Measurements from ENCODE around the gene SSH2.

Gene SSH2

DNA sequence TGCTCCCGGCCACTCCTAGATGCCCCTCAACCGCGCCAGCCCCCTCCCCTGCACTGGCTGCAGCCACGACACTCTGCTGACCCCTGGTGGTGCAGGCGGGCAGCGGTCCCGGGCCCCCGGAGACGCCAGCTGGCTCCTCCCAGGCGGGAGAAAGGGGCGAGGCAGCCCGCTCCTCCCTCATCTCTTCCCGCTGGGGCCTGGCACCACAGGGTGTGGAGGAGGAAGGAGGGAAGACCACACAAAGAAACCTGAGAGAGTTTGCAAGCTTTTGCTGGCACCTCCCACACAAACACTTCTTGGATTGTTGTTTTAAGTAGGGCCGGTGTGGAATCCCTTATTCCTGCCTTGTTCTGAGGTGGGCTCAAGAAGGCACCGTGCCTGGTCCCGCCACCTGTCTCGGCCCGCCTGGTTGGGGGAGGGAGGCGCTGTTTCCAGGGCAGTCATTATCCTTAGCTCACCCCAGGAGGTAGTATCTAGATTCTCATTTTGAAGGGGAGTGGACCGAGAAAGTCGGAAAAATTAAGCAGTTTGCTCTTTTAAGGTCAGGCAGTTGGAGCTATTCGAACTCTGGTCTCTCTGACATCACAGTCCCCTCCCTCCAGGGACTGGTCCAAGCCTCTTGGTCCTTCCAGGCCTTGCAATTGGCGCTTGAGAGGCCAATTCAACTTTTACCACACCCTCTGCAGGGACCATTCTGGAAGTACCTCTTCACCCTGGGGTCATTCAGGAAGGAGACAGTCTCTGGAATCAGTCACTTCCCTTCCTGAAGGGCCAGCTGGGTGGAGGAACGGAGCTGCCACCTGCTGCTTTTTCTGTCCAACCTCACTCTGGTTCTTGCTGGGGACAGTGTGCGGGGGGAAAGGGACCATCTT, 338.1 kb downstream of the SSH2 start (continued):
- TF ChIP-seq, protein P1, sequence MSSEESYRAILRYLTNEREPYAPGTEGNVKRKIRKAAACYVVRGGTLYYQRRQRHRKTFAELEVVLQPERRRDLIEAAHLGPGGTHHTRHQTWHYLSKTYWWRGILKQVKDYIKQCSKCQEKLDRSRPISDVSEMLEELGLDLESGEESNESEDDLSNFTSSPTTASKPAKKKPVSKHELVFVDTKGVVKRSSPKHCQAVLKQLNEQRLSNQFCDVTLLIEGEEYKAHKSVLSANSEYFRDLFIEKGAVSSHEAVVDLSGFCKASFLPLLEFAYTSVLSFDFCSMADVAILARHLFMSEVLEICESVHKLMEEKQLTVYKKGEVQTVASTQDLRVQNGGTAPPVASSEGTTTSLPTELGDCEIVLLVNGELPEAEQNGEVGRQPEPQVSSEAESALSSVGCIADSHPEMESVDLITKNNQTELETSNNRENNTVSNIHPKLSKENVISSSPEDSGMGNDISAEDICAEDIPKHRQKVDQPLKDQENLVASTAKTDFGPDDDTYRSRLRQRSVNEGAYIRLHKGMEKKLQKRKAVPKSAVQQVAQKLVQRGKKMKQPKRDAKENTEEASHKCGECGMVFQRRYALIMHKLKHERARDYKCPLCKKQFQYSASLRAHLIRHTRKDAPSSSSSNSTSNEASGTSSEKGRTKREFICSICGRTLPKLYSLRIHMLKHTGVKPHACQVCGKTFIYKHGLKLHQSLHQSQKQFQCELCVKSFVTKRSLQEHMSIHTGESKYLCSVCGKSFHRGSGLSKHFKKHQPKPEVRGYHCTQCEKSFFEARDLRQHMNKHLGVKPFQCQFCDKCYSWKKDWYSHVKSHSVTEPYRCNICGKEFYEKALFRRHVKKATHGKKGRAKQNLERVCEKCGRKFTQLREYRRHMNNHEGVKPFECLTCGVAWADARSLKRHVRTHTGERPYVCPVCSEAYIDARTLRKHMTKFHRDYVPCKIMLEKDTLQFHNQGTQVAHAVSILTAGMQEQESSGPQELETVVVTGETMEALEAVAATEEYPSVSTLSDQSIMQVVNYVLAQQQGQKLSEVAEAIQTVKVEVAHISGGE (tag by site-specific recombination; conservative IDR thresholded peaks at IDR 0.05; ENCODE audit: low read depth) = 0 out of 2 replicates have a peak, but pooled peaks have one; percentile 3
- TF ChIP-seq HOXC10 (CRISPR knock-in tag; IDR thresholded peaks at IDR 0.05) (no peak), ZBTB21 (tag by site-specific recombination; IDR thresholded peaks at IDR 0.05) (no peak), ZFP37 (tag by site-specific recombination; IDR thresholded peaks at IDR 0.05) (peak; percentile 61; the same call in 1 of the 2 replicates), ZNF544 (tag by site-specific recombination; IDR thresholded peaks at IDR 0.05) (no peak), ZNF600 (tag by site-specific recombination; IDR thresholded peaks at IDR 0.05) (no peak; the same call in 1 of the 2 replicates), BCL11B (tag by site-specific recombination; IDR thresholded peaks at IDR 0.05; ENCODE audit: low read depth) (peak; percentile 58), ZNF501 (tag by site-specific recombination; IDR thresholded peaks at IDR 0.05) (peak; percentile 59), BCL11A (tag by site-specific recombination; IDR thresholded peaks at IDR 0.05; ENCODE audit: low read depth) (peak; percentile 48), ZNF354C (tag by site-specific recombination; IDR thresholded peaks at IDR 0.05; ENCODE audit: borderline replicate concordance, low read depth) (no peak), OSR2 (tag by site-specific recombination; IDR thresholded peaks at IDR 0.05) (no peak), WT1 (tag by site-specific recombination; IDR thresholded peaks at IDR 0.05) (peak; percentile 95), ZNF292 (tag by site-specific recombination; IDR thresholded peaks at IDR 0.05; ENCODE audit: borderline replicate concordance, low read depth) (no peak), ZNF510 (tag by site-specific recombination; IDR thresholded peaks at IDR 0.05; ENCODE audit: insufficient replicate concordance) (no peak), ZNF654 (tag by site-specific recombination; IDR thresholded peaks at IDR 0.05; ENCODE audit: low read depth) (peak; percentile 85)
- TF ChIP-seq, protein P2, sequence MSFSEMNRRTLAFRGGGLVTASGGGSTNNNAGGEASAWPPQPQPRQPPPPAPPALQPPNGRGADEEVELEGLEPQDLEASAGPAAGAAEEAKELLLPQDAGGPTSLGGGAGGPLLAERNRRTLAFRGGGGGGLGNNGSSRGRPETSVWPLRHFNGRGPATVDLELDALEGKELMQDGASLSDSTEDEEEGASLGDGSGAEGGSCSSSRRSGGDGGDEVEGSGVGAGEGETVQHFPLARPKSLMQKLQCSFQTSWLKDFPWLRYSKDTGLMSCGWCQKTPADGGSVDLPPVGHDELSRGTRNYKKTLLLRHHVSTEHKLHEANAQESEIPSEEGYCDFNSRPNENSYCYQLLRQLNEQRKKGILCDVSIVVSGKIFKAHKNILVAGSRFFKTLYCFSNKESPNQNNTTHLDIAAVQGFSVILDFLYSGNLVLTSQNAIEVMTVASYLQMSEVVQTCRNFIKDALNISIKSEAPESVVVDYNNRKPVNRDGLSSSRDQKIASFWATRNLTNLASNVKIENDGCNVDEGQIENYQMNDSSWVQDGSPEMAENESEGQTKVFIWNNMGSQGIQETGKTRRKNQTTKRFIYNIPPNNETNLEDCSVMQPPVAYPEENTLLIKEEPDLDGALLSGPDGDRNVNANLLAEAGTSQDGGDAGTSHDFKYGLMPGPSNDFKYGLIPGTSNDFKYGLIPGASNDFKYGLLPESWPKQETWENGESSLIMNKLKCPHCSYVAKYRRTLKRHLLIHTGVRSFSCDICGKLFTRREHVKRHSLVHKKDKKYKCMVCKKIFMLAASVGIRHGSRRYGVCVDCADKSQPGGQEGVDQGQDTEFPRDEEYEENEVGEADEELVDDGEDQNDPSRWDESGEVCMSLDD (tag by site-specific recombination; IDR thresholded peaks at IDR 0.05) = peak; percentile 75; the same call in 1 of the 2 replicates
- TF ChIP-seq, protein P3, sequence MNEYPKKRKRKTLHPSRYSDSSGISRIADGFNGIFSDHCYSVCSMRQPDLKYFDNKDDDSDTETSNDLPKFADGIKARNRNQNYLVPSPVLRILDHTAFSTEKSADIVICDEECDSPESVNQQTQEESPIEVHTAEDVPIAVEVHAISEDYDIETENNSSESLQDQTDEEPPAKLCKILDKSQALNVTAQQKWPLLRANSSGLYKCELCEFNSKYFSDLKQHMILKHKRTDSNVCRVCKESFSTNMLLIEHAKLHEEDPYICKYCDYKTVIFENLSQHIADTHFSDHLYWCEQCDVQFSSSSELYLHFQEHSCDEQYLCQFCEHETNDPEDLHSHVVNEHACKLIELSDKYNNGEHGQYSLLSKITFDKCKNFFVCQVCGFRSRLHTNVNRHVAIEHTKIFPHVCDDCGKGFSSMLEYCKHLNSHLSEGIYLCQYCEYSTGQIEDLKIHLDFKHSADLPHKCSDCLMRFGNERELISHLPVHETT (tag by site-specific recombination; IDR thresholded peaks at IDR 0.05) = 0 out of 2 replicates have a peak, but pooled peaks have one; percentile 77
- TF ChIP-seq, protein P4, sequence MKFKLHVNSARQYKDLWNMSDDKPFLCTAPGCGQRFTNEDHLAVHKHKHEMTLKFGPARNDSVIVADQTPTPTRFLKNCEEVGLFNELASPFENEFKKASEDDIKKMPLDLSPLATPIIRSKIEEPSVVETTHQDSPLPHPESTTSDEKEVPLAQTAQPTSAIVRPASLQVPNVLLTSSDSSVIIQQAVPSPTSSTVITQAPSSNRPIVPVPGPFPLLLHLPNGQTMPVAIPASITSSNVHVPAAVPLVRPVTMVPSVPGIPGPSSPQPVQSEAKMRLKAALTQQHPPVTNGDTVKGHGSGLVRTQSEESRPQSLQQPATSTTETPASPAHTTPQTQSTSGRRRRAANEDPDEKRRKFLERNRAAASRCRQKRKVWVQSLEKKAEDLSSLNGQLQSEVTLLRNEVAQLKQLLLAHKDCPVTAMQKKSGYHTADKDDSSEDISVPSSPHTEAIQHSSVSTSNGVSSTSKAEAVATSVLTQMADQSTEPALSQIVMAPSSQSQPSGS (tag by site-specific recombination; IDR thresholded peaks at IDR 0.05; ENCODE audit: low read depth) = no peak
- TF ChIP-seq, protein P5, sequence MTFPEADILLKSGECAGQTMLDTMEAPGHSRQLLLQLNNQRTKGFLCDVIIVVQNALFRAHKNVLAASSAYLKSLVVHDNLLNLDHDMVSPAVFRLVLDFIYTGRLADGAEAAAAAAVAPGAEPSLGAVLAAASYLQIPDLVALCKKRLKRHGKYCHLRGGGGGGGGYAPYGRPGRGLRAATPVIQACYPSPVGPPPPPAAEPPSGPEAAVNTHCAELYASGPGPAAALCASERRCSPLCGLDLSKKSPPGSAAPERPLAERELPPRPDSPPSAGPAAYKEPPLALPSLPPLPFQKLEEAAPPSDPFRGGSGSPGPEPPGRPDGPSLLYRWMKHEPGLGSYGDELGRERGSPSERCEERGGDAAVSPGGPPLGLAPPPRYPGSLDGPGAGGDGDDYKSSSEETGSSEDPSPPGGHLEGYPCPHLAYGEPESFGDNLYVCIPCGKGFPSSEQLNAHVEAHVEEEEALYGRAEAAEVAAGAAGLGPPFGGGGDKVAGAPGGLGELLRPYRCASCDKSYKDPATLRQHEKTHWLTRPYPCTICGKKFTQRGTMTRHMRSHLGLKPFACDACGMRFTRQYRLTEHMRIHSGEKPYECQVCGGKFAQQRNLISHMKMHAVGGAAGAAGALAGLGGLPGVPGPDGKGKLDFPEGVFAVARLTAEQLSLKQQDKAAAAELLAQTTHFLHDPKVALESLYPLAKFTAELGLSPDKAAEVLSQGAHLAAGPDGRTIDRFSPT (tag by site-specific recombination; IDR thresholded peaks at IDR 0.05) = peak; percentile 94
- TF ChIP-seq, protein P6, sequence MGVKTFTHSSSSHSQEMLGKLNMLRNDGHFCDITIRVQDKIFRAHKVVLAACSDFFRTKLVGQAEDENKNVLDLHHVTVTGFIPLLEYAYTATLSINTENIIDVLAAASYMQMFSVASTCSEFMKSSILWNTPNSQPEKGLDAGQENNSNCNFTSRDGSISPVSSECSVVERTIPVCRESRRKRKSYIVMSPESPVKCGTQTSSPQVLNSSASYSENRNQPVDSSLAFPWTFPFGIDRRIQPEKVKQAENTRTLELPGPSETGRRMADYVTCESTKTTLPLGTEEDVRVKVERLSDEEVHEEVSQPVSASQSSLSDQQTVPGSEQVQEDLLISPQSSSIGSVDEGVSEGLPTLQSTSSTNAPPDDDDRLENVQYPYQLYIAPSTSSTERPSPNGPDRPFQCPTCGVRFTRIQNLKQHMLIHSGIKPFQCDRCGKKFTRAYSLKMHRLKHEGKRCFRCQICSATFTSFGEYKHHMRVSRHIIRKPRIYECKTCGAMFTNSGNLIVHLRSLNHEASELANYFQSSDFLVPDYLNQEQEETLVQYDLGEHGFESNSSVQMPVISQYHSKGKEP (tag by site-specific recombination; IDR thresholded peaks at IDR 0.05) = peak; percentile 77
- TF ChIP-seq, protein P7, sequence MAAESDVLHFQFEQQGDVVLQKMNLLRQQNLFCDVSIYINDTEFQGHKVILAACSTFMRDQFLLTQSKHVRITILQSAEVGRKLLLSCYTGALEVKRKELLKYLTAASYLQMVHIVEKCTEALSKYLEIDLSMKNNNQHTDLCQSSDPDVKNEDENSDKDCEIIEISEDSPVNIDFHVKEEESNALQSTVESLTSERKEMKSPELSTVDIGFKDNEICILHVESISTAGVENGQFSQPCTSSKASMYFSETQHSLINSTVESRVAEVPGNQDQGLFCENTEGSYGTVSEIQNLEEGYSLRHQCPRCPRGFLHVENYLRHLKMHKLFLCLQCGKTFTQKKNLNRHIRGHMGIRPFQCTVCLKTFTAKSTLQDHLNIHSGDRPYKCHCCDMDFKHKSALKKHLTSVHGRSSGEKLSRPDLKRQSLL (tag by site-specific recombination; IDR thresholded peaks at IDR 0.05) = no peak

Measured in HEK293 (cell line).